K562 (cell line): Measurements from ENCODE around the gene UBE2R2. TPM values are rescaled to one million over a fixed set of nuclear protein-coding genes. Genes with fewer than 3 reads are reported as not detected.
"Not testable (repeated sequence)": the region's sequence is repeated elsewhere in the genome, so short reads cannot be mapped to it uniquely, and the experiment has no call there.

Source experiments
- ATAC-seq: fragments of 200-7000 bp; cut with Tn5 transposase; 3 replicates; pipeline ENCODE4 v1.9.1; 2020; ENCODE audit warnings: moderate library complexity
- BruUV-seq: library from RNA; stranded (reverse); fragments of 400-500 nt; replicated peaks from 2 replicates; lab custom pipeline; 2021; lab: Mats Ljungman, UMichigan
- CTCF ChIA-PET: fragments of 300-600 bp; formaldehyde crosslinking; extraction: SDS; loops from one replicate; lab custom pipeline; 2021; ENCODE audit warnings: low intra/inter-chr PET ratio; lab: Yijun Ruan, JAX
- POLR2A ChIA-PET: fragments of 300-600, 350-650 bp; sonication (Branson Sonifier 250); formaldehyde crosslinking; extraction: SDS; loops from one replicate; lab custom pipeline; 2021; ENCODE audit warnings: antibody characterized with exemption, inconsistent platforms; lab: Yijun Ruan, JAX
- DNase-seq, 4 experiments: peaks; one replicate each; pipeline versions ENCODE4 v3.0.0 to v3.0.0-alpha.2; 2011 to 2018; ENCODE audit warnings: low spot score in 3 of 4, mixed read lengths in 3 of 4; ENCODE audit errors: extremely low read depth in 1 of 4
- FAIRE-seq: peaks from 2 replicates; lab custom pipeline; 2011; peaks lifted over from hg19 to GRCh38; lab: Jason Lieb, UNC
- H2AFZ ChIP-seq: 2 replicates; pipeline ENCODE4 v1.6.0; 2011; ENCODE audit warnings: low read depth, low read length, control low read depth, inconsistent platforms
- H3K27ac ChIP-seq: fragments of 200-600 bp; 3 replicates; pipeline ENCODE4 v1.8.0; 2011; ENCODE audit warnings: low read depth, mild to moderate bottlenecking, control low read depth, inconsistent platforms, low read length, moderate library complexity, mixed read lengths; ENCODE audit errors: extremely low read depth
- H3K27me3 ChIP-seq, 2 experiments: fragments of 300-600 bp in 1 of 2; 2 replicates in 1 of 2; 3 replicates in 1 of 2; pipeline versions ENCODE4 v1.6.0 to v1.8.0; 2011; ENCODE audit warnings: inconsistent platforms in 2 of 2, low read length in 2 of 2, mild to moderate bottlenecking in 1 of 2, mixed read lengths in 1 of 2, moderate library complexity in 1 of 2; ENCODE audit not compliant: control insufficient read depth in 2 of 2, insufficient read depth in 2 of 2
- H3K36me3 ChIP-seq: fragments of 300-600 bp; 3 replicates; pipeline ENCODE4 v1.8.0; 2011; ENCODE audit warnings: mild to moderate bottlenecking, low read length, inconsistent platforms; ENCODE audit not compliant: control insufficient read depth, insufficient read depth
- H3K4me1 ChIP-seq, 2 experiments: fragments of 200-600 bp in 1 of 2; replicated peaks in 1 of 2; 2 replicates in 1 of 2; 3 replicates in 1 of 2; pipeline versions ENCODE4 v1.5.1 to v1.8.0; 2011; ENCODE audit warnings: inconsistent platforms in 2 of 2, low read length in 2 of 2, mild to moderate bottlenecking in 1 of 2, mixed read lengths in 1 of 2, moderate library complexity in 1 of 2; ENCODE audit not compliant: control insufficient read depth in 2 of 2, insufficient read depth in 2 of 2
- H3K4me2 ChIP-seq: 2 replicates; pipeline ENCODE4 v1.6.1; 2011; ENCODE audit warnings: low read length, control low read depth, inconsistent platforms, mixed read lengths; ENCODE audit not compliant: insufficient read depth
- H3K4me3 ChIP-seq: fragments of 200-600 bp; sonication (generic), shearing (Covaris generic); 2 replicates; pipeline ENCODE4 v1.5.1; 2016; ENCODE audit warnings: control low read depth, inconsistent platforms
- H3K79me2 ChIP-seq: fragments of 200-600 bp; 3 replicates; pipeline ENCODE4 v1.8.0; 2011; ENCODE audit warnings: low read length, inconsistent platforms; ENCODE audit not compliant: control insufficient read depth, insufficient read depth
- H3K9ac ChIP-seq, 2 experiments: 2 replicates each; pipeline versions ENCODE4 v1.6.0 to v1.6.1; 2011; ENCODE audit warnings: low read depth in 2 of 2, low read length in 2 of 2, control low read depth in 1 of 2, inconsistent platforms in 1 of 2, mild to moderate bottlenecking in 1 of 2, mixed read lengths in 1 of 2; ENCODE audit not compliant: insufficient read depth in 1 of 2
- H3K9me1 ChIP-seq: one replicate; pipeline ENCODE4 v1.6.0; 2011; ENCODE audit warnings: inconsistent platforms, mild to moderate bottlenecking, low read length, moderate library complexity; ENCODE audit not compliant: control insufficient read depth, insufficient read depth
- H3K9me3 ChIP-seq: replicated peaks from 2 replicates; pipeline ENCODE4 v1.5.1; 2011; ENCODE audit warnings: low read depth, low read length, inconsistent platforms; ENCODE audit not compliant: control insufficient read depth, insufficient read depth
- H4K20me1 ChIP-seq: replicated peaks from 2 replicates; pipeline ENCODE4 v1.6.1; 2011; ENCODE audit warnings: low read length, inconsistent platforms, mixed read lengths; ENCODE audit not compliant: control insufficient read depth, insufficient read depth
- HOXB6 ChIP-seq: fragments of 250-450 bp; sonication (Bioruptor Pico); IDR thresholded peaks from 2 replicates; pipeline ENCODE4 v1.5.1; 2022; ENCODE audit warnings: mild to moderate bottlenecking, borderline replicate concordance
- ZBTB2 ChIP-seq: fragments of 450-650 bp; IDR thresholded peaks from 2 replicates; pipeline ENCODE4 v1.6.1; 2016; ENCODE audit warnings: antibody characterized with exemption
- WGBS: fragments of 100-300 bp; shearing (Covaris generic); methylation state at CpG from one replicate; pipeline ENCODE4 v1.1.6; 2016; ENCODE audit warnings: low coverage, mixed read lengths; ENCODE audit not compliant: insufficient coverage; ENCODE audit errors: missing lambda C conversion rate; 5-methylcytosine and 5-hydroxymethylcytosine counted together
- in situ Hi-C: fragments of 300-500 bp; cut with MboI; formaldehyde crosslinking; loops from 4 replicates; pipeline ENCODE4 v1.15.0; 2018; ENCODE audit warnings: inconsistent platforms, mixed read lengths
- intact Hi-C: fragments of 100-400 bp; cut with micrococcal nuclease; formaldehyde crosslinking; loops from 2 replicates; pipeline ENCODE4 v1.14.2; 2022
- polyA plus RNA-seq, 8 experiments: library from polyadenylated mRNA; depleted of rRNA in 4 of 8; stranded (reverse) in 5 of 8; unstranded in 3 of 8; fragments of >200 nt; fragmentation: Nextera tagmentation in 2 of 8; fragmentation: Illumina TruSeq in 1 of 8; extraction: Ambion mirVana in 2 of 8; extraction: Trizol in 1 of 8; gene quantifications; 2 replicates each; pipeline versions ENCODE4 v1.2.1 to v1.2.3, GENCODE V29; 2011 to 2014; ENCODE audit warnings: inconsistent platforms in 1 of 8, missing spikeins in 1 of 8
- total RNA-seq, 7 experiments: library from RNA; depleted of rRNA in 6 of 7; stranded (reverse); fragments of >200 nt in 6 of 7; fragmentation: Illumina TruSeq in 2 of 7; extraction: Trizol in 2 of 7; gene quantifications; 2 replicates each; pipeline versions ENCODE4 v1.2.1 to v1.2.3, GENCODE V29; 2011 to 2021; ENCODE audit warnings: low replicate concordance in 1 of 7

The UBE2R2 gene
- total and polyA plus RNA-seq, 9 of the 15 experiments (the other 6 are each of a cell fraction or from before 2014, with no cell fraction given): 7.8 to 26.2 (median 11.8) TPM

- TF ChIP-seq ZBTB2 (no peak), HOXB6 (no peak)
Measured at GRCh38 chr9:33868440-33868973, 51.5 kb downstream of the UBE2R2 start (continued).

GRCh38 chr9:33869243-33869642 lies 52.3 kb downstream of the UBE2R2 start:
- H3K4me2 ChIP-seq, H3K36me3 ChIP-seq, H3K9me3 ChIP-seq, DNase-seq, H3K4me1 ChIP-seq, CTCF ChIA-PET, in situ Hi-C loops, H3K4me3 ChIP-seq, BruUV-seq, H3K9me1 ChIP-seq, H2AFZ ChIP-seq, ATAC-seq, H3K27ac ChIP-seq, FAIRE-seq, intact Hi-C loops, H3K9ac ChIP-seq, H4K20me1 ChIP-seq, H3K27me3 ChIP-seq: not testable (repeated sequence)
- peaks cover 60% of the 10 kb centered on the region for H3K79me2 ChIP-seq
- WGBS: 96% methylated on average over 2 of the region's 4 CpGs
- POLR2A ChIA-PET: interaction anchor here (0.8 kb wide), 1 partner anchor 97 kb away, joined by 3 read pairs; no protein-coding TSS in a partner anchor
